Stimulated activated memory B cell treated with anti-CD40 and anti-IgM and Interleukin-4, amounts not matched to agents 10 μg/mL and 1 μg/mL and 100 μg/mL, for 72 hours (primary cell): Measurements from ENCODE around the gene MATN3.
"Not testable (repeated sequence)": the region's sequence is repeated elsewhere in the genome, so short reads cannot be mapped to it uniquely, and the experiment has no call there.

ENCODE experiments used
- ATAC-seq: fragments of 150-1000 bp; cut with Tn5 transposase; 2 replicates; pipeline ENCODE4 v1.10.0; 2021
- H3K27ac Mint-ChIP-seq: one replicate; pipeline ENCODE4 v1.8.0; 2022; ENCODE audit warnings: mild to moderate bottlenecking, mixed read lengths
- H3K27me3 Mint-ChIP-seq: one replicate; pipeline ENCODE4 v1.8.0; 2022; ENCODE audit warnings: mixed read lengths
- H3K36me3 Mint-ChIP-seq: one replicate; pipeline ENCODE4 v1.8.0; 2022; ENCODE audit warnings: mixed read lengths
- H3K4me1 Mint-ChIP-seq: one replicate; pipeline ENCODE4 v1.8.0; 2022; ENCODE audit warnings: mixed read lengths
- H3K4me3 Mint-ChIP-seq: one replicate; pipeline ENCODE4 v1.8.0; 2022; ENCODE audit warnings: mild to moderate bottlenecking, moderate library complexity, mixed read lengths
- H3K9me3 Mint-ChIP-seq: one replicate; pipeline ENCODE4 v1.8.0; 2022; ENCODE audit warnings: mixed read lengths

MATN3 gene

DNA sequence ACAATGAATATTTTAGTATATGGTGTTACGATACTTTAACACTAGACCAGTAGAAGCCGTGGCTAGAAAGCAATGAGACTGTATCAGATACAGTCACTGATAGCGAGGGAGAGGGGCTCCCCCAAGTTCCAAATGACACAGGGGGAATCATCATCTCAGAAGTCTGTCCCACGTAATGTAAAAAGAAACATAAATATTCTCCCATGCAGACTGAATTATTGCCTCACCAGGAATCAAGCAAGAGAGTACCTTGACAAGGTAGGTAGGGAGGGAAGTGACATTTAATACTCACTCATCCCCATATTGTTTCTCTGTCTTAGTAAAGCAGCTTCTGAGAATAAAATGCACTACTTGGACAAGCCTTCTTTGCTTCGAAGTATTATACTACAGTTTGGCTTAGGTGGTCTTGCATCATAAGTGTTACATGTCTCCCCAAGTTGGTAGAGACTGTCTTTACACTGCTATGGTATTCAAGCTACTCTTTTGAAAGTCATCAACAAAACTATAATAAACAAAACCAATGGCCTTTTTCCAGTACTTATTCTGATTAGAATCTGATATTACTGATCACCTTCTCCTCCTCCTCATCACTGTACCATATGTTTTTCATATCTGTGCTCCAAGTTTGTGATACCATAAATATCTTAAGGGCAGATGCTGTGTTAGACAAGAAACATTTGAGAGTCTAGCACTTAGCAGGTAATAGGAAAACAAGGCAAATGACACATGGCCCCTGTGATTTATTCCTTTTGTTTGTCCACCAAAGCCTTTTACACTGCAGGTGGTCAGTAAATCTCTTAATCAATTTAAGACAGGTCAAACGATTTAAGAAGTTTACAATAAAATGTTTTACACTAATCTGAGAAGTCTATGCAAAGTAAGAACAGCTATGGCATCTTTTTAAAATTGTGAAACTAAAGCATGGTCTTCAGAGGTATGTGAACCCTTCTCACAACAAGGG lies 36.3 kb upstream of the MATN3 start:
- Mint-ChIP-seq H3K4me3 (peak overlapping the region; percentile 17), H3K27me3 (no peaks in the 10 kb centered on the region), H3K36me3 (no peaks in the 10 kb centered on the region), H3K27ac (no peak overlapping the region), H3K9me3 (no peaks in the 10 kb centered on the region), H3K4me1 (peaks cover 19% of the 10 kb centered on the region)
- no peak for ATAC-seq

DNA sequence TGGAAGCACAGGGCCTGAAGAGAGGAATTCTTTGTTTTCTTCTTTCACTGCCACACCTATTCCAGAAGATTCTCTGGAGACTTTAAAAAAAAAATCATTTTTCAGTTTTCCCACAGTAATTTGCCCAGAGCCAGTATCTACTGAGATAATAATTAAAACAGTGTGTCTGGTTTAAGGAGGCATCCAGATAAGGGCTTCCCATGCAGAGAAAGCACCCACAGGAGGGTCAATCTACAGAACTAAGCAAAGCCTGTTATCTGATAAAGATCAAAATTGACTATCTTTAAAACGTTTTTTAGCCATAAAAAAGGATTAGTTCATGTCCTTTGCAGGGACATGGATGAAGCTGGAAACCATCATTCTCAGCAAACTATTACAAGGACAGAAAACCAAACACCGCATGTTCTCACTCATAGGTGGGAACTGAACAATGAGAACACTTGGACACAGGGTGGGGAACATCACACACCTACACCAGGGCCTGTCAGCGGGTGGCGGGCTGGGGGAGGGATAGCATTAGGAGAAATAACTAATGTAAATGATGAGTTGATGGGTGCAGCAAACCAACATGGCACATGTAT lies 33.3 kb upstream of the MATN3 start:
- not testable (repeated sequence) for H3K36me3 Mint-ChIP-seq, H3K27ac Mint-ChIP-seq, ATAC-seq, H3K4me3 Mint-ChIP-seq, H3K27me3 Mint-ChIP-seq, H3K9me3 Mint-ChIP-seq
- H3K4me1 Mint-ChIP-seq: peaks cover 19% of the 10 kb centered on the region

DNA sequence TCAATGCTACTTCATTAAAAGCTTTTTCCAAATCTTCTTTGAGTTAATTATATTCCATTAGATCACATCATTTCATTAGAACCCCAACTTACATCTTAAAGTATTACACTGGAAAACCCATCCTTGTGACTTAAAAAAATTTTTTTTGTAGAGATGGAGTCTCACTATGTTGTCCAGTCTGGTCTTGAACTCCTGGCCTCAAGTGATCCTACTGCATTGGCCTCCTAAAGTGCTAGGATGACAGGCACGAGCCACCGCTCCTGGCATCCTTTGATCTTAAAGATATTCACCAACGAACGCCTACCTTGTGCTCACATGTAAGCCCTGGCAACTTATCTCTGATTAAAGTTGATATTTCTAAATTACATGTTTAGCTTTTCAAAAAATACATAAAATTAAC lies 32.3 kb upstream of the MATN3 start:
- no peak overlapping the region for H3K27ac Mint-ChIP-seq

DNA sequence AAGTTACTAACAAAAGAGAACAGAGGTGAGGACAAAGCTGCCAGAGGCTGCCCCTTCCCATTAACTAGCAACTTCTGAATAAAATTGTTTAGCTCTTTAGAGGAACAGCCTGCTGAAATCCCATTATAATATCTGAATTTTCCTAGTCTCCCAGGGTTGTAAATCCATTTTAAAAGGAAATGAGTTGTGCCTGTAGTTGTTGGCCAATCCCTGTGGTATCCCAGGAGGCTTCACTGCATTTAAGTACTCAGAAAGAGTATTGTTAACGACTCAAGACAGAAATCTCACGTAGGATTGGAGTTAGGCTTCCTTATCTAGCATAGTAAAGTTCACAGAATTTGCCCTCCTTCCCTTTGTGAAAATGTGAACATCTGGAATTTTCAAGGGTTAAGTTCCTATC lies 30.1 kb upstream of the MATN3 start:
- no peak overlapping the region for H3K4me3 Mint-ChIP-seq
- H3K36me3 Mint-ChIP-seq: peaks cover 21% of the 10 kb centered on the region
- peaks cover 8% of the 10 kb centered on the region for H3K4me1 Mint-ChIP-seq
- no peaks in the 10 kb centered on the region for H3K27me3 Mint-ChIP-seq
- no peaks in the 10 kb centered on the region for H3K9me3 Mint-ChIP-seq
- no peak for ATAC-seq
- no peak overlapping the region for H3K27ac Mint-ChIP-seq

More for the DNA sequence above, 32.3 kb upstream of the MATN3 start:
- Mint-ChIP-seq H3K27me3 (no peaks in the 10 kb centered on the region), H3K36me3 (peaks cover 10% of the 10 kb centered on the region), H3K9me3 (no peaks in the 10 kb centered on the region), H3K4me3 (no peak overlapping the region), H3K4me1 (peaks cover 16% of the 10 kb centered on the region)
- ATAC-seq: no peak

DNA sequence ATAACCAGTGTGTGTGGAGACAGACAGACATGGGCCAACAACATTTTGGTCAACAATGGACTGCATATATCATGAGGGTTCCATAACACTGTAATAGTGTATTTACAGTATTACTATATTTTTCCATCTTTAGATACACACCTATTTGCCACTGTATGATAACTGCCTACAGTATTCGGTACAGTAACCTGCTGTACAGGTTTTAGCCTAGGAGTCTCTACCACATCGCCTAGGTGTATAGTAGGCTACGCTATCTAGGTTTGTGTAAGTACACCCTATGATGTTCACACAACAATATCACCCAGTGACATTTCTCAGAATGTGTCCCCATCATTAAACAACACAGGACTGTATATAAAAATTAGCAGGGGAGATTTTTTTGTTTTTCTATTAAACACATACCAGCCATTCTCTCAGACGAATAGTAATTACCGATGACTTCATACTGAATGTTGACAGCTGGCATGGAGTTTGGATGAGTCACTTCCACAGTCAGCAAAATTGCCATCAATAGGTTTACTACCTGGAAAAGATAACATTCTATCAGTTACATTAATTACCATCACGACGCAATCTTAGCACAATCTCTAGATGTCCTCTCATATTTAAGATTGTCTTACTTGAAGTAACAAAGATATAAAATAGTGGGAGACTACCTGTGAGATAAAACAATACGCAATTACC lies 28.2 kb upstream of the MATN3 start:
- peaks cover 23% of the 10 kb centered on the region for H3K4me1 Mint-ChIP-seq
- no peaks in the 10 kb centered on the region for H3K27me3 Mint-ChIP-seq
- no peaks in the 10 kb centered on the region for H3K9me3 Mint-ChIP-seq
- no peak for ATAC-seq
- no peak overlapping the region for H3K4me3 Mint-ChIP-seq
- no peak overlapping the region for H3K27ac Mint-ChIP-seq
- peaks cover 38% of the 10 kb centered on the region for H3K36me3 Mint-ChIP-seq

DNA sequence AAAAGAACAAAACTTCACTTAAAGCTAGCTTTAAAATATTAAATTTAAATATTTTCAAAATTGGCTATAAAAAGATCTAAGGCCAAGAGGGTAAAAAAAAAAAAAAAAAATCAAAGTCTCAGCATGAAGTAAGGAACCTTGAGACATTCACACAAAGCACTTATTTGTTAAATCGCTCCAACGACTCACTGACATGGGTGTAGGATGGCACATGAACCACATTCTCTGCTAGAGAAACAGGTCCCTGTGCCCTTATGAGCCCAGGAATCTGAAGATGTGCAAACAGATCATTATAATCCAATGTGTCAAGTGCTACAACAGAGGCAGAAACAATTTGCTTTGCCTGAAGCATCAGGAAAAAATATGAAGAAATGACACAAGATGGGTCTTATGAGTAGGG lies 25.2 kb upstream of the MATN3 start:
- Mint-ChIP-seq H3K9me3 (no peaks in the 10 kb centered on the region), H3K27ac (no peak overlapping the region), H3K4me3 (no peak overlapping the region), H3K36me3 (peaks cover 67% of the 10 kb centered on the region), H3K27me3 (no peaks in the 10 kb centered on the region), H3K4me1 (peaks cover 23% of the 10 kb centered on the region)
- no peak for ATAC-seq

DNA sequence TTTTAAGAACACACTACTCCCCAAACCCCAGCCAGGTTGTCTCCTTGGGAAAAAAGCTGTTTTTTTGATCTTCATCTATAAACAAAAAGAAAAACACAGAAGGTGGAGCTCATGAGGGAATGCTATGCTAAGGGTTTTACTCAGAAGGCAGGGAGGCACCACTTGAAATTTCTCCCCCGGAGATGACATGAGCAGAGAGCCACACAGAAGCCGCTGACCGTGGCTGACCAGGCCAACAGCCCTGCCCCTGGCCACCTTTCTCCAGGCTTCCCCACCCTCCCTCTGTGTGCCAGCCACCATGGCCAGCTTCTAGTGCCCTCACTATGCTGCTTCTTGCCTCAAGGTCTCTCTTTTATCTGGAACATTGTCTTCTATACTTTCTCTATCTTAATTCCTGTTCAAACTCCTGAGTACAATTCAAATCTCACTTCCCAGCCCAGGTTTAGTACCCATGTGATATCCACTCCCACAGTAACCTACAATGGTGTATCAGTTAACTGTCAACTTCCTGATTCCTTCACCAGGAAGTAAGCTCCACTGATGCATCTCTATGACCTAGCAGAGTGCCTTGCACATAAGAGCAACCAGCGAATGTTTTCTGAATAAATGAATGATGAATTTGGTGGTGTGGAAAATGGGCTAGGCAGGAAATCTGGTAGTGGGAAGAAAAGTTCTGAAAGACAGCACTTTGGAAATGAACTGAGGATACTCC lies 23.6 kb upstream of the MATN3 start:
- no peak for ATAC-seq
- Mint-ChIP-seq H3K4me3 (no peak overlapping the region), H3K36me3 (peaks cover 82% of the 10 kb centered on the region), H3K4me1 (peaks cover 23% of the 10 kb centered on the region), H3K9me3 (no peaks in the 10 kb centered on the region), H3K27ac (peak overlapping the region; percentile 35), H3K27me3 (no peaks in the 10 kb centered on the region)

DNA sequence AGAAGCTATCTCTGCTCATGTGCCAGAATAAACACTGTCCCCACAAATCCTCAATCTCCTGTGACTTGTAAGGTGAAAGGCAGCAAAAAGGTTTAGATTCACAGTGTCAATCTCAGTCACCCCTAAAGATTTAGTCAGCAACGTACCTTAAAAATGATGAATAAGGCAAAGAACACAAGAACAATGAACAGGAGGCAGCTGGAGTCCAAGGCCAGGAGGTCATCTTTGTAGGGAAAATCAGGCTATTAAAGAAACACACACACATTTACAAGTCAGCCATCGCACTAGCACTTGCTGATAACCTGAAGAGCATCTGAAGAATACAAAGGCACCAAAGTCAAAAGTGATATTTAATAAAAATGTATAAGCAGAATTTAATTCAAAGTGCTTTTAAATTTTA lies 22.4 kb upstream of the MATN3 start:
- H3K4me3 Mint-ChIP-seq: no peak overlapping the region
- H3K27ac Mint-ChIP-seq: no peak overlapping the region
- H3K9me3 Mint-ChIP-seq: peaks cover 9% of the 10 kb centered on the region
- H3K27me3 Mint-ChIP-seq: no peaks in the 10 kb centered on the region
- peaks cover 85% of the 10 kb centered on the region for H3K36me3 Mint-ChIP-seq
- peaks cover 23% of the 10 kb centered on the region for H3K4me1 Mint-ChIP-seq
- no peak for ATAC-seq

DNA sequence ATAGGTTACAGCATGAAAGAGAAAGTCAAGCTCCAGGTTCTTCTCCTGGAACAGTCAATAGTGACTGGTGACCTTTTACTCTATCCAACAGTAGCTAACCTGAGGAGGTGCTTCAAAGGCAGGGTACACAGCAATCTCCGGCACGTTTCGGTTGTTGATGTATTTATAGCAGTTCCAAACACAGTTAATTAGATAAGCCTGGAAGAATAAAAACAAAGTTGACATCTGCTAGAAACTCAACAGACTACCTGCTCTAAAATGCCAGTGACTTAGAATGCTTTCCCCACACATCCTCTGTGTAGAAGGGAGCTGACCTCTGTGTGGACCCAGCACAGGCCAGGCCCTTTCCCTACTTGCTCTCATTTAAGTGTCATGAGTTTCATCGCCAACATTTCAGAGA lies 21.8 kb upstream of the MATN3 start:
- no peaks in the 10 kb centered on the region for H3K27me3 Mint-ChIP-seq
- H3K4me3 Mint-ChIP-seq: no peak overlapping the region
- H3K4me1 Mint-ChIP-seq: peaks cover 23% of the 10 kb centered on the region
- no peak overlapping the region for H3K27ac Mint-ChIP-seq
- ATAC-seq: no peak
- H3K9me3 Mint-ChIP-seq: peaks cover 10% of the 10 kb centered on the region
- peaks cover 91% of the 10 kb centered on the region for H3K36me3 Mint-ChIP-seq

DNA sequence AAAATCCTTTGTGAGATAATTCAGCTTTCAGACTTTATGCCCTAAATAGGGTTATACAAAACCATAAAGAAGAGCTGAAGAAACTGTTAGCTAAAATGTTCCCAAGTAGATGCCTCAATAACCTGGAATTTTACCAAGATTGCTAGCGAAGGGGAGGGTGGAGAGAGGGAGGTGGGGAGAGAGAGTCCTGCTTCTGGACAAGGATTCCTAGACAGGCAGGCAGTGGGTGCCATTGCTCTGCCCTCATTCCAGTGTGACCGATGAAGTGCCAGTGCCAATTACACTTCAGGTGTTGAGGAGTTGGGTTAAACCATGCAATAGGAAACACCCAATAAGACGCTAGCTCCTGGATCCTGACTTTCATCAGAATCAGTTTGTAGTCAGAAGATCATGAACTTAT lies 20.9 kb upstream of the MATN3 start:
- H3K36me3 Mint-ChIP-seq: peaks cover 97% of the 10 kb centered on the region
- no peaks in the 10 kb centered on the region for H3K27me3 Mint-ChIP-seq
- no peak overlapping the region for H3K27ac Mint-ChIP-seq
- ATAC-seq: no peak
- peaks cover 22% of the 10 kb centered on the region for H3K4me1 Mint-ChIP-seq
- H3K9me3 Mint-ChIP-seq: peaks cover 10% of the 10 kb centered on the region
- no peak overlapping the region for H3K4me3 Mint-ChIP-seq

DNA sequence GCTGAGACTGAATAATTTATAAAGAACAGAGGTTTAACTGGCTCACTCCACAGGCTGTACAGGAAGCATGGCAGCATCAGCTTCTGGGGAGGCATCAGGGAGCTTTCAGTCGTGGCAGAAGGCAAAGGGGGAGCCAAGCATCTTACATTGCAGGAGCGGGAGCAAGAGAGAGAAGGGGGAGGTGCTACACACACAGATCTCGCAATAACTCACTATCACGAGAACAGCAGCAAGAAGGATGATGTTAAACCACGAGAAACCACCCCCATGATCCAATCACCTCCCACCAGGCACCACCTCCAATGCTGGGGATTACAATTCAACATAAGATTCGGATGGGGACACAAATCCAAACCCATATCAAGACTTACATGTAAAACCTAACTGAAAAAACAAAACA lies 17.8 kb upstream of the MATN3 start:
- H3K27ac Mint-ChIP-seq: no peak overlapping the region
- peaks cover 82% of the 10 kb centered on the region for H3K36me3 Mint-ChIP-seq
- peaks cover 13% of the 10 kb centered on the region for H3K9me3 Mint-ChIP-seq
- no peaks in the 10 kb centered on the region for H3K4me1 Mint-ChIP-seq
- H3K4me3 Mint-ChIP-seq: no peak overlapping the region
- no peaks in the 10 kb centered on the region for H3K27me3 Mint-ChIP-seq
- ATAC-seq: no peak

DNA sequence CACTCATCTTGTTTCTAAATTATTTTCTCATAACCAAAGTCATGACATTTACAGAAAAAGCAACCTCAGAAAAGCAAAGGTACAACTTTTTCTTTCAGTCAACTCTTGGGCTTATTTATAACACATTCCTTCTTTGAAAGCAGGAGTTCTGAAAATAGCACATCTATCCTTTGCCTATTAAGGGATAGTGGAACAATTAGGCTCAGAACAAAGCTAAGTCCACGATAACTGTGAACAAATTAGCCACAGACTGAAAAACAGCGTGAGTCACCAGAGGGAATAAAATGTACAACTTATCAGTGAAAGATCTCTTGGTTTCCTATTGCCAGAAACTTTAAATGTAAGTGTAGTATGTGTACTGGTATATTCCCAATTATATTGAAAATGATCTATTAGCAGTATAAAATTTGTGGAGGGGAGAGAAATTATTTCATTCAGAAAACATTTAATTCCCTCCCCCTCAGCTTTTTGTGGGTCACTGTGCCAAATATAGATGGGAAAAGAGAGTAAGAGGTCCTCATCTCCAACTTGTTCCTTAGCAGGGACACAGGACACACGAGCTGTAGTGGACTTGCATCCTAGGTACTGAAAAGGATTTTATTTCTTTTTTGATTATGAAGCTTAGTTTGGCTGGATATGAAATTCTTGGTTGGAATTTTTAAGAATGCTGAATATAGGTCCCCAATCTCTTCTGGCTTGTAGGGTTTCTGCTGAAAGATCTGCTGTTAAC lies 15.4 kb upstream of the MATN3 start:
- H3K27me3 Mint-ChIP-seq: no peaks in the 10 kb centered on the region
- H3K36me3 Mint-ChIP-seq: peaks cover 68% of the 10 kb centered on the region
- no peak for ATAC-seq
- no peak overlapping the region for H3K4me3 Mint-ChIP-seq
- H3K9me3 Mint-ChIP-seq: peaks cover 16% of the 10 kb centered on the region
- H3K4me1 Mint-ChIP-seq: peaks cover 7% of the 10 kb centered on the region
- H3K27ac Mint-ChIP-seq: no peak overlapping the region

DNA sequence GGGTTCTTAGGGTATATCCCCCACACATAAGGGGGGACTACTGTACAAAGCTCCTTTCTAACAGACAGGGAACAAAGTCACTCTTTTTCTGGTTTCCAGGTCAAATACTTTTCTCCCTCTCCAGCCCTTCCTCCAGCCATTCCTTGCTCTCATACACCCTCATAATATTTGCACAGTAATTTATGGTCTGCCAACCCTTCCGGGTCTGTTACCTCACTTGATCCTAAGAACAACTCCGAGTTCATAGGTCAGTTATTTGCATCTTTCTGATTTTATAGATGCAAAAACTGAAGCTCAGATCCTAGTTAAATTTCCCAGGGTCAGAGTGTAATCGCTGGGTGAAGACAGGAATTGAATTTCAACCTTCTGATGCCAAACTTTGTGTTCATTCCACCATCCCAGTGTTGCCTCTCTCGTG lies 14.8 kb upstream of the MATN3 start:
- no peak for ATAC-seq

DNA sequence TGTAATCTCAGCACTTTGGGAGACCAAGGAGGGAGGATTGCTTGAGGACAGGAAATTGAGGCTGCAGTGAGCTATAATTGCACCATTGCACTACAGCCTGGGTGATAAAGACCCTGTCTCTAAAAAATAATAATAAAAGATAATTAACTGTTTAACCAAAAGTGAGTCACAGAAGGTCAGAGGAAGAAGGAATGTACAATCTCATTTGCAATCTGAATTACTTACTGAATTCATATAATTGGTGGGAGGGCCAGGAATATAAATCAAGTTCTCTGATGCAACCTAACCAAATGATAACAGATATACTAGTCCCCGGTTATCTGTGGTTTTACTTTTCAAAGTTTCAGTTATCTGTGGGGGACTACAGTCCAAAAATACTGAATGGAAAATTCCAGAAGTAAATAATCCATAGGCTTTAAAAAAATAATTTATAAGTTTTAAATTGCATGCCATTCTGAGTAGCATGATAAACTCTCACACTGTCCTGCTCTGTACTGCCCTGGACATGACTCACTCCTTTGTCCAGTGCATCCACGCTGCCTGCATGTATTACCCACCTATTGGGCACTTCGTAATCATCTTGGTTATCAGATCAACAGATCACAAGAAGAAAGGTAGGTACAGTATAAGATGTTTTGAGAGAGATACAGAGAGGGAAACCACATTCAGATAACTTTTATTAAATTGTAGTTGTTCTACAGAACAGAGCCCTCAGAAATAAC lies 12.8 kb upstream of the MATN3 start:
- no peak overlapping the region for H3K27ac Mint-ChIP-seq
- H3K4me1 Mint-ChIP-seq: peaks cover 7% of the 10 kb centered on the region
- no peak for ATAC-seq
- peaks cover 25% of the 10 kb centered on the region for H3K9me3 Mint-ChIP-seq
- no peak overlapping the region for H3K4me3 Mint-ChIP-seq
- no peaks in the 10 kb centered on the region for H3K27me3 Mint-ChIP-seq
- peaks cover 55% of the 10 kb centered on the region for H3K36me3 Mint-ChIP-seq

More for the DNA sequence above, 14.8 kb upstream of the MATN3 start:
- H3K27ac Mint-ChIP-seq: no peak overlapping the region
- peaks cover 7% of the 10 kb centered on the region for H3K4me1 Mint-ChIP-seq
- H3K4me3 Mint-ChIP-seq: no peak overlapping the region
- peaks cover 18% of the 10 kb centered on the region for H3K9me3 Mint-ChIP-seq
- H3K36me3 Mint-ChIP-seq: peaks cover 66% of the 10 kb centered on the region
- no peaks in the 10 kb centered on the region for H3K27me3 Mint-ChIP-seq
